Peyer's patch (tissue), 4 donors: ENCODE results near the gene FAM174C.

ENCODE experiments used
- POLR2A ChIP-seq, 2 donors: fragments of 450-650 bp; IDR thresholded peaks; one replicate each; pipeline ENCODE4 v1.5.1; 2017; ENCODE audit warnings: antibody characterized with exemption in 2 of 2, mild to moderate bottlenecking in 2 of 2, moderate library complexity in 2 of 2
- TF ChIP-seq, protein P1 (sequence below), 6 experiments: fragments of 450-650 bp in 4 of 6; fragments of 200-600 bp in 2 of 6; sonication (generic) in 1 of 6; IDR thresholded peaks; one replicate each; pipeline ENCODE4 v1.5.1; 2017 to 2019; ENCODE audit warnings: antibody characterized with exemption in 6 of 6, mild to moderate bottlenecking in 3 of 6, moderate library complexity in 1 of 6

DNA sequence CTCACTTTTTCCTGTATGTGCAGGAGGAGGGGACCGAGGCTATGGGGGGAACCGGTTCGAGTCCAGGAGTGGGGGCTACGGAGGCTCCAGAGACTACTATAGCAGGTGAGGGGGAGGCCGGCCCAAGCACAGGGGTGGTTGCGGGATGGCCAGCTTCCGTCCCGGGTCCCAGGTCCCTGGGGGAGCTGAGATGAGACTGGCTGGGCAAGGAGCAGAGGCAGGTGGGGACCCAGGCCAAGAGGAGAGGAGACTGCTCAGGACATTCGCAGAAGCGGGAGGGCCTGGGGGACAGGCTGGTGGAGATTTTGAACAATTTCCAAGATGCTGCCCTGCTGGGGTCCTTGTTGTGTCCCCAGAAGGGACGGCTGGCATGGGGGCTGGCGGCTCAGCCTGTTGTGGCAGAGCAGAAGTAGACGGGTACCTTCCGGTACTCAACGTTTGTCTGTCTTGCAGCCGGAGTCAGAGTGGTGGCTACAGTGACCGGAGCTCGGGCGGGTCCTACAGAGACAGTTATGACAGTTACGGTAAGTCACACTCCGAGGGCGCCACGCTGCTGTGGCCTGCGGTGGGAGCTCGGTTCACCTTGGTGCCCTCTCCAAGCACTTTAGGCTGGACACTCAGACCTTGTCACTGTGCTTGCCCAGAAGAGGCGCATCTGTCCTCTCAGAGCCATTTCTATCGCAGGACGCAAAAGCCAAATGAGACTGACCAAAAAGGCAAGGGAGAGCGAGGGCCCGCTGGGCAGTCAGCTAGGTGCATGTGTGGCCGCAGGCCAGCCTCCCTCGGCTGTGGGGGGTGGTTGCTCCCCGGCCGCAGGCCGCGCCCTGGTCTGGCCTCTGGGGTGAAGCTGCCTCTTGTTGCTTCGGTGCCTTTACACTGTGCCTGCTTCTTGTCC lies 3.6 kb upstream of the FAM174C start:
- TF ChIP-seq, protein P1, sequence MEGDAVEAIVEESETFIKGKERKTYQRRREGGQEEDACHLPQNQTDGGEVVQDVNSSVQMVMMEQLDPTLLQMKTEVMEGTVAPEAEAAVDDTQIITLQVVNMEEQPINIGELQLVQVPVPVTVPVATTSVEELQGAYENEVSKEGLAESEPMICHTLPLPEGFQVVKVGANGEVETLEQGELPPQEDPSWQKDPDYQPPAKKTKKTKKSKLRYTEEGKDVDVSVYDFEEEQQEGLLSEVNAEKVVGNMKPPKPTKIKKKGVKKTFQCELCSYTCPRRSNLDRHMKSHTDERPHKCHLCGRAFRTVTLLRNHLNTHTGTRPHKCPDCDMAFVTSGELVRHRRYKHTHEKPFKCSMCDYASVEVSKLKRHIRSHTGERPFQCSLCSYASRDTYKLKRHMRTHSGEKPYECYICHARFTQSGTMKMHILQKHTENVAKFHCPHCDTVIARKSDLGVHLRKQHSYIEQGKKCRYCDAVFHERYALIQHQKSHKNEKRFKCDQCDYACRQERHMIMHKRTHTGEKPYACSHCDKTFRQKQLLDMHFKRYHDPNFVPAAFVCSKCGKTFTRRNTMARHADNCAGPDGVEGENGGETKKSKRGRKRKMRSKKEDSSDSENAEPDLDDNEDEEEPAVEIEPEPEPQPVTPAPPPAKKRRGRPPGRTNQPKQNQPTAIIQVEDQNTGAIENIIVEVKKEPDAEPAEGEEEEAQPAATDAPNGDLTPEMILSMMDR (IDR thresholded peaks at IDR 0.05): no peak
- TF ChIP-seq POLR2A (IDR thresholded peaks at IDR 0.05): no peak
